Gastroesophageal sphincter (tissue), 3 donors: Measurements from ENCODE around the gene RAB1B.

ENCODE experiments used
- CTCF ChIP-seq, 4 experiments: fragments of 200-600 bp in 2 of 4; fragments of 450-650 bp in 2 of 4; sonication (generic) in 1 of 4; IDR thresholded peaks; one replicate each; pipeline ENCODE4 v1.5.1; 2017 to 2019; ENCODE audit warnings: antibody characterized with exemption in 4 of 4, mild to moderate bottlenecking in 2 of 4, moderate library complexity in 2 of 4
- POLR2A ChIP-seq, 2 donors: fragments of 450-650 bp; IDR thresholded peaks; one replicate each; pipeline ENCODE4 v1.6.1; 2017; ENCODE audit warnings: antibody characterized with exemption in 2 of 2, mild to moderate bottlenecking in 2 of 2, moderate library complexity in 1 of 2

GRCh38 chr11:66262191-66262590 is 6.2 kb upstream of the RAB1B start:
- no peak for TF ChIP-seq CTCF (IDR thresholded peaks at IDR 0.05)
- TF ChIP-seq POLR2A (IDR thresholded peaks at IDR 0.05) = no peak
